ENCODE data around the gene WFDC13. TPM values are rescaled to one million over a fixed set of nuclear protein-coding genes. Genes with fewer than 3 reads are reported as not detected.

The WFDC13 gene
- total and polyA plus RNA-seq, 2 experiments from 2014 or later: not detected

DNA sequence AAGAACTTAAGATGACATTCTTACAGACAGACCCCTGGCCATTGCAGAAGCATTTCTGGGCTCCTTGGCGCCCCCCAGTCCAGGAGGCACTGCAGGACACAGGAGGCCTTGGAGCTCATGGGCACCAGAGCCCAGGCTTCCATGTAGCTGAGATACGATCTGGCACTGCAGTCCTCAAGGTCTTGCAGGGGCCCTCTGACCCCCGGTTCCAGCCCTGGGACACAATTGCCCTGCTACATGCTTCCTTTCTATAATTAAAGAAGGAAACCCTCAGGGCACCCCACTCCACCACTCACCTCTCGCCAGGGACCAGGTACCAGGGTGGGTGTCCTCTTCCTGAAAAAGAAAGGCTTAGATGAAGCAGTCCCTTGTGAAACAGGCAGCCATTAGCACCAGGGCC is 56.3 kb downstream of the WFDC13 start:
- no peak overlapping the region for H3K4me2 ChIP-seq (ENCODE audit: unreplicated experiment)
- H3K9me3 ChIP-seq (ENCODE audit: low read depth): no peaks in the 10 kb centered on the region
- no peak overlapping the region for H3K4me3 ChIP-seq
- H3K4me1 ChIP-seq (ENCODE audit: insufficient read depth): no peaks in the 10 kb centered on the region
- no peak overlapping the region for H3K9ac ChIP-seq
- no peak overlapping the region for H2AFZ ChIP-seq
- 59 to 71% methylated on average over 4 of the region's 4 CpGs for WGBS, 2 experiments (ENCODE audit: low coverage in 1 of 2, low lambda C conversion rate in 2 of 2, missing lambda C conversion rate in 2 of 2)
- H3K79me2 ChIP-seq (ENCODE audit: insufficient read depth): no peaks in the 10 kb centered on the region
- no peaks in the 10 kb centered on the region for H3K27me3 ChIP-seq (replicated peaks; ENCODE audit: insufficient read depth)
- H4K20me1 ChIP-seq (ENCODE audit: insufficient read depth): no peaks in the 10 kb centered on the region
- no peak for DNase-seq
- H3F3A ChIP-seq (ENCODE audit: insufficient read depth): no peaks in the 10 kb centered on the region
- H3K9me2 ChIP-seq (ENCODE audit: insufficient read depth): no peaks in the 10 kb centered on the region
- TF ChIP-seq EZH2 (IDR thresholded peaks at IDR 0.05; ENCODE audit: insufficient read depth, poor library complexity, severe bottlenecking) (no peak), EZH2phosphoT487 (IDR thresholded peaks at IDR 0.05; ENCODE audit: insufficient read depth, low read depth) (no peak)
- in situ Hi-C loops (cut with MboI): loop anchor here (25.0 kb wide), 2 partner anchors 196 to 296 kb away; partner anchors contain the start of gene WFDC2
- H3K27ac ChIP-seq: no peak overlapping the region
- no peaks in the 10 kb centered on the region for H3K36me3 ChIP-seq (ENCODE audit: low read depth)

Small RNA genes lying within 50 kb of the gene (microRNA-seq; reads per million reads assigned to microRNA genes)
- gene MIR3617 (ENCODE audit: borderline number of aligned reads): 7.2 reads per million, percentile 11 among the genes with 10 or more reads in this experiment

Small RNA genes lying within 50 kb of the gene (small RNA-seq; reads per million reads assigned to genes)
- gene MIR3617 (ENCODE audit: low read depth, low replicate concordance): not detected
- gene SPINT5P (ENCODE audit: low read depth, low replicate concordance): not detected

Other genes starting within 250 kb of the WFDC13 start
- gene WFDC2, start 232.3 kb upstream of the WFDC13 start, total RNA-seq (2014; rRNA removed; shearing (Covaris generic)): not detected in 2 replicates
- not detected in 2 replicates for gene WFDC2, start 232.3 kb upstream of the WFDC13 start, polyA plus RNA-seq (2016; fragmentation: Nextera tagmentation; extraction: Ambion mirVana)
- not detected in 2 replicates for gene SPINT3, start 186.4 kb upstream of the WFDC13 start, total RNA-seq (2014; rRNA removed; shearing (Covaris generic))
- gene SPINT3, start 186.4 kb upstream of the WFDC13 start, polyA plus RNA-seq (2016; fragmentation: Nextera tagmentation; extraction: Ambion mirVana): not detected in 2 replicates
- gene WFDC6, start 162.6 kb upstream of the WFDC13 start, total RNA-seq (2014; rRNA removed; shearing (Covaris generic)): not detected in 2 replicates
- not detected in 2 replicates for gene WFDC6, start 162.6 kb upstream of the WFDC13 start, polyA plus RNA-seq (2016; fragmentation: Nextera tagmentation; extraction: Ambion mirVana)
- gene EPPIN, start 154.6 kb upstream of the WFDC13 start, total RNA-seq (2014; rRNA removed; shearing (Covaris generic)): not detected in 2 replicates
- not detected in 2 replicates for gene EPPIN, start 154.6 kb upstream of the WFDC13 start, polyA plus RNA-seq (2016; fragmentation: Nextera tagmentation; extraction: Ambion mirVana)
- gene WFDC8, start 122.8 kb upstream of the WFDC13 start, total RNA-seq (2014; rRNA removed; shearing (Covaris generic)): not detected in 2 replicates
- gene WFDC8, start 122.8 kb upstream of the WFDC13 start, polyA plus RNA-seq (2016; fragmentation: Nextera tagmentation; extraction: Ambion mirVana): not detected in 2 replicates
- gene WFDC10A, start 72.3 kb upstream of the WFDC13 start, total RNA-seq (2014; rRNA removed; shearing (Covaris generic)): not detected in 2 replicates
- not detected in 2 replicates for gene WFDC10A, start 72.3 kb upstream of the WFDC13 start, polyA plus RNA-seq (2016; fragmentation: Nextera tagmentation; extraction: Ambion mirVana)
- gene WFDC9, start 70.8 kb upstream of the WFDC13 start, total RNA-seq (2014; rRNA removed; shearing (Covaris generic)): not detected in 2 replicates
- gene WFDC9, start 70.8 kb upstream of the WFDC13 start, polyA plus RNA-seq (2016; fragmentation: Nextera tagmentation; extraction: Ambion mirVana): not detected in 2 replicates
- not detected in 2 replicates for gene WFDC11, start 31.8 kb upstream of the WFDC13 start, total RNA-seq (2014; rRNA removed; shearing (Covaris generic))
- not detected in 2 replicates for gene WFDC11, start 31.8 kb upstream of the WFDC13 start, polyA plus RNA-seq (2016; fragmentation: Nextera tagmentation; extraction: Ambion mirVana)
- gene WFDC10B, start 3.0 kb downstream of the WFDC13 start, total RNA-seq (2014; rRNA removed; shearing (Covaris generic)): not detected in 2 replicates
- gene WFDC10B, start 3.0 kb downstream of the WFDC13 start, polyA plus RNA-seq (2016; fragmentation: Nextera tagmentation; extraction: Ambion mirVana): not detected in 2 replicates
- gene SPINT4, start 20.3 kb downstream of the WFDC13 start, total RNA-seq (2014; rRNA removed; shearing (Covaris generic)): not detected in 2 replicates
- not detected in 2 replicates for gene SPINT4, start 20.3 kb downstream of the WFDC13 start, polyA plus RNA-seq (2016; fragmentation: Nextera tagmentation; extraction: Ambion mirVana)
- gene WFDC3, start 89.8 kb downstream of the WFDC13 start, total RNA-seq (2014; rRNA removed; shearing (Covaris generic)): 0.76 TPM in 1 of 2 replicates, not detected in the other
- 2.4 and 3.6 TPM in 2 replicates for gene WFDC3, start 89.8 kb downstream of the WFDC13 start, polyA plus RNA-seq (2016; fragmentation: Nextera tagmentation; extraction: Ambion mirVana)
- gene DNTTIP1, start 89.9 kb downstream of the WFDC13 start, total RNA-seq (2014; rRNA removed; shearing (Covaris generic)): 12.4 and 22.9 TPM in 2 replicates
- gene DNTTIP1, start 89.9 kb downstream of the WFDC13 start, polyA plus RNA-seq (2016; fragmentation: Nextera tagmentation; extraction: Ambion mirVana): 57.2 and 57.6 TPM in 2 replicates
- 33.8 and 38.8 TPM in 2 replicates for gene UBE2C, start 110.6 kb downstream of the WFDC13 start, total RNA-seq (2014; rRNA removed; shearing (Covaris generic))
- 69.2 and 78.4 TPM in 2 replicates for gene UBE2C, start 110.6 kb downstream of the WFDC13 start, polyA plus RNA-seq (2016; fragmentation: Nextera tagmentation; extraction: Ambion mirVana)
- gene TNNC2, start 125.3 kb downstream of the WFDC13 start, total RNA-seq (2014; rRNA removed; shearing (Covaris generic)): not detected in 2 replicates
- 0.83 and 1.1 TPM in 2 replicates for gene TNNC2, start 125.3 kb downstream of the WFDC13 start, polyA plus RNA-seq (2016; fragmentation: Nextera tagmentation; extraction: Ambion mirVana)
- gene SNX21, start 131.8 kb downstream of the WFDC13 start, total RNA-seq (2014; rRNA removed; shearing (Covaris generic)): 88.4 and 100 TPM in 2 replicates
- gene SNX21, start 131.8 kb downstream of the WFDC13 start, polyA plus RNA-seq (2016; fragmentation: Nextera tagmentation; extraction: Ambion mirVana): 50.9 and 54.7 TPM in 2 replicates
- 37.2 and 55.2 TPM in 2 replicates for gene ACOT8, start 155.4 kb downstream of the WFDC13 start, total RNA-seq (2014; rRNA removed; shearing (Covaris generic))
- gene ACOT8, start 155.4 kb downstream of the WFDC13 start, polyA plus RNA-seq (2016; fragmentation: Nextera tagmentation; extraction: Ambion mirVana): 30.0 and 32.9 TPM in 2 replicates
- 4.3 and 5.3 TPM in 2 replicates for gene ZSWIM3, start 155.6 kb downstream of the WFDC13 start, total RNA-seq (2014; rRNA removed; shearing (Covaris generic))
- 1.9 and 2.0 TPM in 2 replicates for gene ZSWIM3, start 155.6 kb downstream of the WFDC13 start, polyA plus RNA-seq (2016; fragmentation: Nextera tagmentation; extraction: Ambion mirVana)
- 7.7 and 8.9 TPM in 2 replicates for gene ZSWIM1, start 179.2 kb downstream of the WFDC13 start, total RNA-seq (2014; rRNA removed; shearing (Covaris generic))
- gene ZSWIM1, start 179.2 kb downstream of the WFDC13 start, polyA plus RNA-seq (2016; fragmentation: Nextera tagmentation; extraction: Ambion mirVana): 6.6 and 8.5 TPM in 2 replicates
- not detected in 2 replicates for gene SPATA25, start 185.6 kb downstream of the WFDC13 start, total RNA-seq (2014; rRNA removed; shearing (Covaris generic))
- gene SPATA25, start 185.6 kb downstream of the WFDC13 start, polyA plus RNA-seq (2016; fragmentation: Nextera tagmentation; extraction: Ambion mirVana): 0.27 TPM in 1 of 2 replicates, not detected in the other
- 4.3 and 8.3 TPM in 2 replicates for gene NEURL2, start 189.2 kb downstream of the WFDC13 start, total RNA-seq (2014; rRNA removed; shearing (Covaris generic))
- gene NEURL2, start 189.2 kb downstream of the WFDC13 start, polyA plus RNA-seq (2016; fragmentation: Nextera tagmentation; extraction: Ambion mirVana): 1.4 and 2.1 TPM in 2 replicates
- gene CTSA, start 189.3 kb downstream of the WFDC13 start, total RNA-seq (2014; rRNA removed; shearing (Covaris generic)): 154 and 176 TPM in 2 replicates
- 303 and 321 TPM in 2 replicates for gene CTSA, start 189.3 kb downstream of the WFDC13 start, polyA plus RNA-seq (2016; fragmentation: Nextera tagmentation; extraction: Ambion mirVana)
- 14.5 and 22.6 TPM in 2 replicates for gene PLTP, start 210.1 kb downstream of the WFDC13 start, total RNA-seq (2014; rRNA removed; shearing (Covaris generic))
- gene PLTP, start 210.1 kb downstream of the WFDC13 start, polyA plus RNA-seq (2016; fragmentation: Nextera tagmentation; extraction: Ambion mirVana): 24.4 and 25.7 TPM in 2 replicates
- gene PCIF1, start 232.6 kb downstream of the WFDC13 start, total RNA-seq (2014; rRNA removed; shearing (Covaris generic)): 4.2 and 5.3 TPM in 2 replicates
- gene PCIF1, start 232.6 kb downstream of the WFDC13 start, polyA plus RNA-seq (2016; fragmentation: Nextera tagmentation; extraction: Ambion mirVana): 23.8 and 24.3 TPM in 2 replicates